Measurements from ENCODE around the gene CABLES1.

The CABLES1 gene

GRCh38 chr18:23113576-23113975, 21.7 kb upstream of the CABLES1 start:
- no peak for DNase-seq (ENCODE audit: low read depth in 3 of 3)

DNA sequence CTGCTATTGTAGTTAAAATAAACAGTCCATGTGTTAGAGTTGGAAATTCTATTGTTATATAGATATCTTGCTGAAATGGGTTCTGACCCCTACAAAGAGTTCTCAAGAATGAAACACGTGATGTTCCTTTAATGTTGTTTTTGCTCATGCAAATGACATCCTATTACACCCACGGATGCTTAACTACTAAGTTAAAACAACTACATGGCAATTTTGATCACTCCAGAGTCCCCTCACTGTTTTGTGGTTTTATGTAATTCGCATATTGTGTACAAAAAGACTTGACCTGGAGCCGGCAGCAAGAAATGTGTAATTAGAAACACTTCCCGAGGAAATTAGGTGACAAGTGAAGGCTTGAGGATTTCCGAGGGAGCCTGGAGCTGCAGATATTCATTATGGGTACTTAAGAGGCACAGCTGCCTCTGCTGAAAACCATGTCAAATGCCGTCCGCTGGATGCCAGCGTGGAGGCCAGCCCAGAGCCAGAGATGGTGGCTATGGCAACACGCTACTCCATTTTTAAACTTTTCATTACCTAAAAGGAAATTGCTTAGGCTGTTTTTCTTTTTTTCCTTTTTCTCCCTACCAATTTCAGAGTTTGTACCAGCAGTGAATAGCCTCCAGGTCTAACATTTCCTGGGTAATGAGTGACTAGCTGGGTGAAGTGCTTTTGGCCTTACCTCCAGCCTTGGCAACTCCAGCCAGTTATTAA, 21.0 kb upstream of the CABLES1 start:
- DNase-seq (ENCODE audit: low read depth in 3 of 3): no peak

- DNase-seq (ENCODE audit: low read depth in 3 of 3): no peak
Observed at GRCh38 chr18:23114911-23115310, 20.4 kb upstream of the CABLES1 start.

DNA sequence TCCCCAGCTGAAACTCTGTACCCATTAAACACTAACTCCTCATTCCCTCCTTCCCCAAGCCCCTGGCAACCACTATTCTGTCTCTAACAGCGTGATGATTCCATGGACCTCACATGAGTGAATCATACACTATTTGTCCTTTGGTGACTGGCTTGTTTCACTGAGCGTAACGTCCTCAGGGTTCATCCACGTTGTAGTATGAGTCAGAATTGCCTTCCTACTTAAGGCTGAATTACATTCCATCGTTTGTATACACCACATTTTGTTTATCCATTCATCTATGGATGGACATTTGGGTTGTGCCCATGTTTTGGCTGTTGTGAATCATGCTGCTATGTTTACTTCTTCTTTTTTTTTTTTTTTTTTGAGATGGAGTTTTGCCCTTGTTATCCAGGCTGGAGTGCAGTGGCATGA, 19.6 kb upstream of the CABLES1 start:
- no peak for DNase-seq (ENCODE audit: low read depth in 3 of 3)

DNA sequence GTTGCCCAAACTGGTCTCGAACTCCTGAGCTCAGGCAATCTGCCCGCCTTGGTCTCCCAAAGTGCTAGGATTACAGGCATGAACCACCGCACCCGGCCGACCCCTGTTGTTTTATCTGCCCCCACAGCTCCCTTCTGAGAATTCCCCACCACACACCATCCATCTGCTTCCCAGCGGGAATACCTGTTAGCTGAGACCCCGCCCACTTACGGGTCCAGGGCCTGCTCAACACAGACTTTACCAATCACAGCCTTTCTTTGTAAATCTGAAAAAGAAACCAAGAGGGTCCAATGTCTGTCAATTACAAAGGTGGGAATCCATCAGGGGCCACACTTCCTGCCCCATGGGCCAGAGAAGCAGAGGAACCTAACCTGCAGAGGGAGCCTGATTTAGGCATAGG, 14.2 kb upstream of the CABLES1 start:
- no peak for DNase-seq (ENCODE audit: low read depth in 3 of 3)

GRCh38 chr18:23122334-23123229, 12.7 kb upstream of the CABLES1 start:
- DNase-seq (ENCODE audit: low read depth in 3 of 3): no peak

DNA sequence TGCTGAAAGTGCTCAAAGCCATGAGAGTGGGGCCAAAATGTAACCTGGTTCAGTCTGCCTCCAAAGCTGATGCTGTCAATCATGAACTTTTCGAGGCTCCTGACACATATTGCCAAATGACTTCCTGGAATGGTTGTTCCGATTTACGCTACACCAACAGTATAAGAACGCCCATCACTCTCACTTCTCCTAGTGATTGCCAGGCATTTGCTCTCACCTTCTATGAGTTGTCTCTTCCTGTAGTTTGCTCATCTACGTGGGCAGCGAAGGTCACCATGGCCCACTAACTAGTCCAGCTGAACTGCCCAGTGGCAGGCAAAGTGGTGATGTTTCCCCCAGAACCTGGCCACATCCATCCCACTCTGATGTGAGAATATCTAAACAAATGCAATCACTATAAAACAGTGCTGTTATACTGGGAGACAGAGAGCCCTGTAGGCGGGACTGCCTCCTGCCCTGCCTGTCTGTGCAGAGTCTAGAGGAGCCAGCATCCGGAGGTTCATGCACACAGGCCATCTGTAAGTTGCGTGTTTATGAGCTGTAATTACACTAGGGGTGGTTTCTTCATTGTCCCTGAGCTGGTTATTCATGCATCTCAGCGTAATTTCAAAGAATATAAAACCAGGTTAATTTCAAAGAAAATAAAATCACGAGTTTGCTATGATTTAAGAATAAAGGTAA, 8.8 kb upstream of the CABLES1 start:
- DNase-seq (ENCODE audit: low read depth in 3 of 3): no peak

DNA sequence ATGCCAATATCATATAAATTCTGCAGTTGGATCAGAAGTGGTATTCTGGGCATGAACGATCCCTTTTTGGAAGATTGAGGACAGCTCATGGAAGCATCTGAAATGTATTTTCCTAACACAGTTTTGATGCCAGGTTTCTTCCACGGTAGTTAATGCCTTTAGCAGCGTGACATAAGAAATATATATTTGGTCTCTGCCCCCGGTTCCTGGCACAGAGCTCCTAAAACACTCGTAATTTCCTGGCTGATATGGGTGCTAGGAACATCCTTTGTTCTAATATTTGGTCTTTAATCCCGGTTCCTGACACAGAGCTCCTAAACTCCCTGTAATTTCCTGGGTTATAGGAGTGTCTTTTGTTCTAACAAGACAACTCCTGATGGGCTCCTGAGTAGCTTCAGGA, 8.2 kb upstream of the CABLES1 start:
- no peak for DNase-seq (ENCODE audit: low read depth in 3 of 3)

- no peak for DNase-seq (ENCODE audit: low read depth in 3 of 3)
Observed at GRCh38 chr18:23129355-23130002, 5.8 kb upstream of the CABLES1 start.

- DNase-seq (ENCODE audit: low read depth in 3 of 3): peak in 2 of 3 donors; percentile 46 to 65
Observed at GRCh38 chr18:23131693-23132319, 3.5 kb upstream of the CABLES1 start.

DNA sequence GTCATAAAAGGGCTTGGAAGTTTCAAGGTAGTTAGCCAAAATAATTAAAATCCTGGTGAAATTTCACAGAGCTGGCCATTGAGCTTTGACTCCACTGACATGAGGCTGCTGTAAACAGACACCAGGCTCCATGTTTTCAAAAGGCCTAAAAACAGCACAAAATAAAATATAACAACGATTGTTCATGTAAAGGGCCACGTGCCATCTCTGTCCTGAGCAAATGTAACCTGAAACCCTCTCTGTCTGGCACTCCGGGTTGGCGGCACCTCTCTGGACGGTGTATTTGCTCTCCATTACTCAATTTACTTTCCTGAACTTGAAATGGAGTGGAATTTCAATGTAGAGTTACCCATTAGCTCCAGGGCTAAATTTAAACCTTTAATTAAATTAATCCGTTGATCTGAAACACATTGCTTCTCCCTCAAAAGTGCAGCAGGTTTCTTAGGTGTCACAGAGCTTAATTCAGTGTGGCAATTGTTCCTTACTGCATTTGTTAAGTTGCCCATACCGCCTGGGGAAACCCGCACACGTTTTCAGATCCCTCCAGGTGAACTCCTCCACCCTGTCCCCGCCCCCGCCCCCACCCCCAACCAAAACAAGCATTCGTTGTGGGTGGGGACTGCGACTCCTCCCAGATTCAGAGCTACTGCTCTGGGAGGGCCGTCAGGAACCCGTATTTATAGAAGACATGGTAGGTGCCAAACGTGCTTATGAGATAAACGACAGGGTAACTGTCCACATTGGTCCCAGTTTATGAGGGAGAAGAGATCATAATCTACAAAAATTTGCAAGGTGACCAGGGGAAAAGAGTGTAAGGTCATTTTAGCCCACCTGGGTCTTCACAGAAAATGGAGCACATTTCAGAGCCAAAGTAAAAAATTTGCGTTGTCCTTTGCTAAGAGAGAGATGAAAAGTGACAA, 1.2 kb upstream of the CABLES1 start:
- DNase-seq (ENCODE audit: low read depth in 3 of 3): peak in 1 of 3 donors; percentile 3

DNA sequence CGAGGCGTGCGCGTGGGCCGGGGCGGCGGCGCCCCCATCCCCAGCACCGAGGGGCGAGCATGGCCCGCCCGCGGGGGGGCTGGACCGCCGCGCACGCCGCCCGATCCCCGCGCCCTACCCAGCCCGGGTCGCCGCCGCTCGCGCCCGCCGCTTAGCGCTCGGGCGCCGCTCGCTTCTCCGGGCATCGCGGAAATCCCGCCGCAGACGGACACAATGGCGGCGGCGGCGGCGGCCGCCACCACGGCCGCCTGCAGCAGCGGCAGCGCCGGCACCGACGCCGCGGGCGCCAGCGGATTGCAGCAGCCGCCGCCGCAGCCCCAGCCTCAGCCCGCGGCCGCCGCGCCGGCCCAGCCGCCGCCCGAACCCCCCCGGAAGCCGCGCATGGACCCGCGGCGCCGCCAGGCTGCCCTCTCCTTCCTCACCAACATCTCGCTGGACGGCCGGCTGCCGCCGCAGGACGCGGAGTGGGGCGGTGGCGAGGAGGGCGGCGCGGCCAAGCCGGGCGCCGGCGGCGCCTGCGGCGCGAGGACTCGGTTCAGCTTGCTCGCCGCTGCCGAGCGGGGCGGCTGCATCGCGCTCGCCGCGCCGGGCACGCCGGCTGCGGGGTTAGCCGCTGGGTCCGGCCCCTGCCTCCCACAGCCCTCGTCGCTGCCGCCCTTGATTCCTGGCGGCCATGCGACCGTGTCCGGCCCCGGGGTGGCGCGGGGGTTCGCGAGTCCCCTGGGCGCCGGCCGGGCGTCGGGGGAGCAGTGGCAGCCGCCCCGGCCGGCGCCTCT, 453 bp downstream of the CABLES1 start:
- DNase-seq (ENCODE audit: low read depth in 3 of 3): peak in 1 of 3 donors; percentile 5

- peak in 1 of 3 donors; percentile 10 for DNase-seq (ENCODE audit: low read depth in 3 of 3)
Observed at GRCh38 chr18:23136326-23137096, 1.2 kb downstream of the CABLES1 start.

DNA sequence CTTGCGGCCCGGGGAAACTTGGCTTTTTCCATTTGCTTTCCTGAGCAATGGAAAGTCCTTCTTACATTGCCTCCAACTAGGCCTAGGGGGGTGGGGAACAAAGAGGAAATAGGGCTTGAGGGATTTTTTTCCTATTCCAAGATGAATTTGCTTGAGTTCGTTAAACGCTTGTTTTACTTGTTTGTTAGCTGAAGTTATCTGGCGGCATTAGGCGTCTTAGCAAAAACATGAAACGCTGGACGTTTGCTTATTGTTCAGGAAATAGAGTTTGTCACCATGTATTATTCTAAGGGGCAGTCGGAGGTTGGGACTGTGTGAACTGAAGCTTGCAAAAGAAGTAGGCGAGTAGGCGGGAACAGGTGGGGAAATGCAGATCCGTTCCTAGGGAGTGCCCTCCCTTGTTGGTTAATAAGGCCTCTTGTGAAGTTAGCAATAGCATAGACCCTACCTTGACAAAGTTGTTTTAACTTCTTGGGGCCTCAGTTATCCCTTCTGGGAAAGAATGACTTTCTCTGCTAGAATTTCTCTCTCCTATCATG, 1.9 kb downstream of the CABLES1 start:
- no peak for DNase-seq (ENCODE audit: low read depth in 3 of 3)

- no peak for DNase-seq (ENCODE audit: low read depth in 3 of 3)
Observed at GRCh38 chr18:23137788-23138216, 2.5 kb downstream of the CABLES1 start.

- no peak for DNase-seq (ENCODE audit: low read depth in 3 of 3)
Observed at GRCh38 chr18:23138471-23138870, 3.2 kb downstream of the CABLES1 start.

DNA sequence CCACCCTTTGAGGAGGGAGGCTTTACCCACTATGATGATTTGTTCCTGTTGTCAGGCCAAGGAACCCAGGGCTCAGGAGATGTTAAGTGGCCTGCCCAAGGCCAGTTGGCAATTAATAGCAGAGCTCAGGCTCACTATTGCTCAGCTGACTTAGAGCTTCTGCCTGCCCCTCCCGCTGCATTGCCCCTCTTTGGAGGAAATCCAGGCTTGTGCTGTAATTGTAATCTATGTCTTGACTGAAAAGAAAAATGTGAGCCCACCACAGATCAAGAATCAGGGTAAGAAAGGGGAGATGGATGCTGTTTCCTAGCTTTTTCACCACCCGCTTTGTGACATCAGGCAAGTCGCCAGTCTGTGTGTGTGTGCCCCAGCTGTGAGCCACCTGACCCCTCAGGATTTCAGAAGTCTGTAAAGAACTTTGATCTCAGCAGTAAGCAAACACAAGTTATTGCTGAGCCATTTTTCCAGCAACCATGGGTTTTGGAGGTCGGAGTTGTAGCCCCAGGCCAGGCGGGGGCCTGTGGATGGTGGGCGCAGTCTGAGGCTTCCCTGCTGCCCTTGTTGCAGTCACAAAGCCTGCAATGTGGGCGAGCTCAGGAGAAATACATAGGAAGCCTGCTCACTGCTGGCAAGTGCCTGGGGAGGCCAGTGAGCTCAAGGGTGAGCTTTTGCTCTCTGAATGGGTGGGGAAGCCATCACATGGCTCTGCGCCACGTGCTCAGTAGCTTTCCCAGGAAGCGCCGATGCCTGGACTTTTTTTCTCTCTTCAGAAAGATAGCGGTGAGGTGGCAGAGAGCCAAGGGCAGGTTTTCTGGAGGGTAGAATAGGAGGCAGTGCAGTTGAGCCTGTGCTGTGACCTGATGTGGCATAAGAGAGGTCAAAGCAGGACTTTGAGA, 6.1 kb downstream of the CABLES1 start:
- DNase-seq (ENCODE audit: low read depth in 3 of 3): no peak

Data from stimulated activated CD4-positive, alpha-beta T cell treated with anti-CD3 and anti-CD28 coated beads, TNF-alpha, amount 100 ng/mL, for 48 hours (primary cell).